NCI-H69 (cell line): ENCODE data around the gene MOGAT2.
A peak's percentile ranks its signal among the peaks of the same experiment; 100 is the strongest.

Experiments
- DNase-seq: peaks from one replicate; lab custom pipeline; 2025; lab: John Stamatoyannopoulos, UW

The MOGAT2 gene

GRCh38 chr11:75760243-75760642, 42.6 kb downstream of the MOGAT2 start:
- DNase-seq, result no peak

GRCh38 chr11:75760710-75761493, 43.3 kb downstream of the MOGAT2 start:
- DNase-seq, result no peak

GRCh38 chr11:75762158-75762557, 44.5 kb downstream of the MOGAT2 start:
- no peak for DNase-seq

- DNase-seq, result no peak
Measured at GRCh38 chr11:75762885-75763284, 45.2 kb downstream of the MOGAT2 start.

- DNase-seq, result no peak
Measured at GRCh38 chr11:75763846-75764245, 46.2 kb downstream of the MOGAT2 start.

- DNase-seq, result no peak
Measured at GRCh38 chr11:75765116-75765515, 47.5 kb downstream of the MOGAT2 start.

GRCh38 chr11:75766443-75767227, 49.0 kb downstream of the MOGAT2 start:
- DNase-seq, result no peak

- no peak for DNase-seq
Measured at GRCh38 chr11:75767228-75767572, 49.6 kb downstream of the MOGAT2 start.

GRCh38 chr11:75767793-75768111, 50.1 kb downstream of the MOGAT2 start:
- no peak for DNase-seq

- peak; percentile 97 for DNase-seq
Measured at GRCh38 chr11:75768112-75768908, 50.7 kb downstream of the MOGAT2 start, which contains the start of gene DGAT2. DGAT2 (plus strand) TSS chr11:75768778; CDS start chr11:75768992, 214 bp downstream.

- peak; percentile 76 for DNase-seq
Measured at GRCh38 chr11:75768909-75769771, 51.5 kb downstream of the MOGAT2 start.

GRCh38 chr11:75770102-75770501, 52.5 kb downstream of the MOGAT2 start:
- DNase-seq, result peak; percentile 15

- no peak for DNase-seq
Measured at GRCh38 chr11:75771646-75772410, 54.2 kb downstream of the MOGAT2 start.

GRCh38 chr11:75773595-75774353, 56.1 kb downstream of the MOGAT2 start:
- no peak for DNase-seq

- DNase-seq, result no peak
Measured at GRCh38 chr11:75775056-75775455, 57.4 kb downstream of the MOGAT2 start.

GRCh38 chr11:75776546-75776945, 58.9 kb downstream of the MOGAT2 start:
- no peak for DNase-seq

- DNase-seq, result no peak
Measured at GRCh38 chr11:75777461-75778110, 59.9 kb downstream of the MOGAT2 start.

- DNase-seq, result no peak
Measured at GRCh38 chr11:75778962-75779361, 61.3 kb downstream of the MOGAT2 start.

GRCh38 chr11:75779960-75780359, 62.3 kb downstream of the MOGAT2 start:
- DNase-seq, result no peak

- DNase-seq, result no peak
Measured at GRCh38 chr11:75780888-75781287, 63.2 kb downstream of the MOGAT2 start.
